ENCODE results near the gene MRPS24. TPM values are rescaled to one million over a fixed set of nuclear protein-coding genes. Genes with fewer than 3 reads are reported as not detected.
"Not testable (repeated sequence)": the region's sequence is repeated elsewhere in the genome, so short reads cannot be mapped to it uniquely, and the experiment has no call there.

MRPS24 gene
- total RNA-seq, 4 donors from 2014 or later, result 173 to 294 (median 255) TPM

- ATAC-seq (peak; percentile 53 to 59), DNase-seq (no peak)
- intact Hi-C loops (cut with DNase I; ENCODE audit: low total_unique reads) (loop anchor here (1.0 to 2.0 kb wide), 2 partner anchors 21 to 37 kb away; partner anchors contain the start of genes MRPS24 and UBE2D4), in situ Hi-C loops (cut with MboI; ENCODE audit: low sequenced_read_pairs in 4 of 4) (no loop called here)
- Histone ChIP-seq H3K9me3 (no peaks in the 10 kb centered on the region), H3K4me1 (peaks cover 41 to 45% of the 10 kb centered on the region in 2 donors), H3K4me3 (peak overlapping the region; percentile 53 to 78 (median 68)), H3K36me3 (no peaks in the 10 kb centered on the region), H3K27ac (peak overlapping the region; percentile 72 to 89 (median 77)), H3K27me3 (no peaks in the 10 kb centered on the region)
- no peak for TF ChIP-seq POLR2A (IDR thresholded peaks at IDR 0.05)
- TF ChIP-seq CTCF (IDR thresholded peaks at IDR 0.05 in 4 of 5, conservative IDR thresholded peaks at IDR 0.05 in 1 of 5), result peak in 1 of 5 experiments; percentile 8
Observed at GRCh38 chr7:43905956-43906330, 36.6 kb upstream of the MRPS24 start.

- Histone ChIP-seq H3K4me1 (peaks cover 45 to 51% of the 10 kb centered on the region in 2 donors), H3K27me3 (no peaks in the 10 kb centered on the region), H3K9me3 (no peaks in the 10 kb centered on the region), H3K27ac (peak overlapping the region; percentile 72 to 89 (median 77)), H3K36me3 (no peaks in the 10 kb centered on the region), H3K4me3 (peak overlapping the region; percentile 53 to 78 (median 68))
- DNase-seq, result peak in 1 of 2 donors; percentile 7
- ATAC-seq, result peak; percentile 22
- intact Hi-C loops (cut with DNase I; ENCODE audit: low total_unique reads) (loop anchor here (1.0 kb wide), 1 partner anchor 36 kb away; the partner anchor contains the start of gene MRPS24), in situ Hi-C loops (cut with MboI; ENCODE audit: low sequenced_read_pairs in 4 of 4) (no loop called here)
- no peak for TF ChIP-seq CTCF (IDR thresholded peaks at IDR 0.05 in 4 of 5, conservative IDR thresholded peaks at IDR 0.05 in 1 of 5)
- no peak for TF ChIP-seq POLR2A (IDR thresholded peaks at IDR 0.05)
Observed at GRCh38 chr7:43905209-43905946, 36.1 kb upstream of the MRPS24 start.

GRCh38 chr7:43904533-43905208 lies 35.4 kb upstream of the MRPS24 start:
- H3K9me3 ChIP-seq, result no peaks in the 10 kb centered on the region
- peaks cover 45 to 51% of the 10 kb centered on the region in 2 donors for H3K4me1 ChIP-seq
- TF ChIP-seq CTCF (IDR thresholded peaks at IDR 0.05 in 4 of 5, conservative IDR thresholded peaks at IDR 0.05 in 1 of 5) (no peak), POLR2A (IDR thresholded peaks at IDR 0.05) (no peak)
- ATAC-seq, result no peak
- intact Hi-C loops (cut with DNase I; ENCODE audit: low total_unique reads), result loop anchor here (1.0 kb wide), 1 partner anchor 35 kb away; the partner anchor contains the start of gene MRPS24
- peak overlapping the region; percentile 72 to 89 (median 77) for H3K27ac ChIP-seq
- DNase-seq, result no peak
- in situ Hi-C loops (cut with MboI; ENCODE audit: low sequenced_read_pairs in 4 of 4), result no loop called here
- H3K36me3 ChIP-seq, result no peaks in the 10 kb centered on the region
- H3K27me3 ChIP-seq, result no peaks in the 10 kb centered on the region
- H3K4me3 ChIP-seq, result peak overlapping the region in 3 of 4 donors; percentile 53 to 78 (median 65)

GRCh38 chr7:43902542-43903054 lies 33.3 kb upstream of the MRPS24 start:
- no peak for ATAC-seq
- intact Hi-C loops (cut with DNase I; ENCODE audit: low total_unique reads), result no loop called here
- H3K4me1 ChIP-seq, result peaks cover 45 to 60% of the 10 kb centered on the region in 2 donors

GRCh38 chr7:43898571-43898970 lies 29.3 kb upstream of the MRPS24 start:
- H3K27me3 ChIP-seq; H3K9me3 ChIP-seq; ATAC-seq; in situ Hi-C loops (cut with MboI; ENCODE audit: low sequenced_read_pairs in 4 of 4); DNase-seq; H3K36me3 ChIP-seq; H3K4me3 ChIP-seq; intact Hi-C loops (cut with DNase I; ENCODE audit: low total_unique reads): not testable (repeated sequence)
- H3K27ac ChIP-seq, result peak overlapping the region in 1 of 4 donors; percentile 31
- peaks cover 22 to 36% of the 10 kb centered on the region in 2 donors for H3K4me1 ChIP-seq

More at GRCh38 chr7:43902542-43903054, 33.3 kb upstream of the MRPS24 start:
- peak overlapping the region in 3 of 4 donors; percentile 16 to 78 (median 63) for H3K27ac ChIP-seq
- no peak for DNase-seq
- H3K36me3 ChIP-seq, result no peaks in the 10 kb centered on the region
- H3K9me3 ChIP-seq, result no peaks in the 10 kb centered on the region
- TF ChIP-seq POLR2A (IDR thresholded peaks at IDR 0.05), result no peak
- no peak for TF ChIP-seq CTCF (IDR thresholded peaks at IDR 0.05 in 4 of 5, conservative IDR thresholded peaks at IDR 0.05 in 1 of 5)
- in situ Hi-C loops (cut with MboI; ENCODE audit: low sequenced_read_pairs in 4 of 4), result no loop called here
- H3K27me3 ChIP-seq, result no peaks in the 10 kb centered on the region
- H3K4me3 ChIP-seq, result no peak overlapping the region

Data from gastrocnemius medialis (tissue), 4 donors.